A549 (cell line): Measurements from ENCODE around the gene DNMT3A. TPM values are rescaled to one million over a fixed set of nuclear protein-coding genes. Genes with fewer than 3 reads are reported as not detected.

ENCODE experiments used
- ATAC-seq, 2 experiments: fragments of 200-7000 bp in 1 of 2; fragments of >200 bp in 1 of 2; cut with Nextera tagmentation in 1 of 2; cut with Tn5 transposase in 1 of 2; 3 replicates each; pipeline versions ENCODE4 v1.8.0 to v1.9.1; 2018 to 2020; ENCODE audit warnings: mild to moderate bottlenecking in 1 of 2, moderate library complexity in 1 of 2
- CTCF ChIA-PET: fragments of 300-600 bp; sonication (Branson Sonifier 250); formaldehyde crosslinking; extraction: SDS; loops from one replicate; lab custom pipeline; 2021; ENCODE audit warnings: antibody characterized with exemption, inconsistent platforms; lab: Yijun Ruan, JAX
- POLR2A ChIA-PET: fragments of 350-600 bp; formaldehyde crosslinking; extraction: SDS; loops from one replicate; lab custom pipeline; 2021; ENCODE audit warnings: antibody characterized with exemption, inconsistent platforms; lab: Yijun Ruan, JAX
- DNase-seq, 2 experiments: peaks; one replicate each; pipeline versions ENCODE4 v3.0.0 to v3.0.0-alpha.2; 2011 to 2016; ENCODE audit warnings: low read depth in 1 of 2, low spot score in 1 of 2
- FAIRE-seq: peaks from 2 replicates; lab custom pipeline; 2011; peaks lifted over from hg19 to GRCh38; lab: Jason Lieb, UNC
- H3K27ac ChIP-seq, 2 experiments: fragments of >200 bp; sonication (Bioruptor Twin); formaldehyde crosslinking; 3 replicates each; pipeline ENCODE4 v1.5.1; 2016 to 2017
- H3K4me1 ChIP-seq: fragments of >200 bp; sonication (Bioruptor Twin); formaldehyde crosslinking; 3 replicates; pipeline ENCODE4 v1.6.1; 2016
- H3K4me2 ChIP-seq: fragments of >200 bp; sonication (Bioruptor Twin); formaldehyde crosslinking; 3 replicates; pipeline ENCODE4 v1.6.1; 2016
- H3K4me3 ChIP-seq: fragments of >200 bp; sonication (Bioruptor Twin); formaldehyde crosslinking; 3 replicates; pipeline ENCODE4 v1.5.1; 2016
- H3K9me3 ChIP-seq: fragments of >200 bp; sonication (Bioruptor Twin); formaldehyde crosslinking; 3 replicates; pipeline ENCODE4 v1.6.1; 2016
- BCL3 ChIP-seq: fragments of >200 bp; sonication (Bioruptor Twin); formaldehyde crosslinking; IDR thresholded peaks from 3 replicates; pipeline ENCODE4 v1.6.1; 2016
- CBX8 ChIP-seq: fragments of 200-600 bp; sonication (generic); IDR thresholded peaks from 2 replicates; pipeline ENCODE4 v1.6.1; 2016
- CHD2 ChIP-seq: fragments of 150-350 bp; IDR thresholded peaks from 2 replicates; pipeline ENCODE4 v1.6.1; 2014; ENCODE audit warnings: low read length; ENCODE audit not compliant: partially characterized antibody
- EHMT2 ChIP-seq: fragments of 200-600 bp; sonication (generic); IDR thresholded peaks from 2 replicates; pipeline ENCODE4 v1.6.1; 2016; ENCODE audit warnings: antibody characterized with exemption, low read depth, mild to moderate bottlenecking, moderate library complexity
- ELK1 ChIP-seq: fragments of 150-350 bp; IDR thresholded peaks from 2 replicates; pipeline ENCODE4 v1.6.1; 2014; ENCODE audit warnings: low read depth, mild to moderate bottlenecking, low read length
- EP300 ChIP-seq, 2 experiments: fragments of >200 bp; sonication (Bioruptor Twin); formaldehyde crosslinking; IDR thresholded peaks; 2 replicates in 1 of 2; 3 replicates in 1 of 2; pipeline ENCODE4 v1.6.1; 2016 to 2017
- ESRRA ChIP-seq: fragments of 150-350 bp; IDR thresholded peaks from 2 replicates; pipeline ENCODE4 v1.6.1; 2014; ENCODE audit warnings: mild to moderate bottlenecking, low read length, borderline replicate concordance
- FOSL2 ChIP-seq, 2 experiments: fragments of 450-650 bp in 1 of 2; fragments of >200 bp in 1 of 2; sonication (Bioruptor Twin) in 1 of 2; formaldehyde crosslinking; IDR thresholded peaks; 2 replicates each; pipeline versions ENCODE4 v1.5.0 to v1.6.1; 2016 to 2020; ENCODE audit warnings: mild to moderate bottlenecking in 1 of 2, moderate library complexity in 1 of 2
- HES2 ChIP-seq: fragments of >200 bp; sonication (Bioruptor Twin); formaldehyde crosslinking; IDR thresholded peaks from 2 replicates; pipeline ENCODE4 v1.6.1; 2016
- HEYL ChIP-seq: fragments of 250-450 bp; sonication (Bioruptor Pico); IDR thresholded peaks from 2 replicates; pipeline ENCODE4 v1.8.0; 2021; ENCODE audit warnings: mild to moderate bottlenecking, moderate library complexity
- HOXB13 ChIP-seq: fragments of 250-450 bp; sonication (Bioruptor Pico); IDR thresholded peaks from 2 replicates; pipeline ENCODE4 v1.5.0; 2020; ENCODE audit warnings: low read depth, mild to moderate bottlenecking, moderate library complexity
- JUN ChIP-seq, 2 experiments: fragments of >200 bp; sonication (Bioruptor Twin); formaldehyde crosslinking; IDR thresholded peaks; 2 replicates in 1 of 2; 3 replicates in 1 of 2; pipeline ENCODE4 v1.6.1; 2016 to 2017
- MAFK ChIP-seq: fragments of 450-650 bp; IDR thresholded peaks from 2 replicates; pipeline ENCODE4 v1.6.1; 2014; ENCODE audit not compliant: partially characterized antibody
- MYC ChIP-seq: IDR thresholded peaks from 2 replicates; pipeline ENCODE4 v1.6.1; 2012; ENCODE audit warnings: mild to moderate bottlenecking, inconsistent platforms, low read length, improper control_type of control experiment, borderline replicate concordance
- NFE2L2 ChIP-seq: fragments of 150-350 bp; conservative IDR thresholded peaks from 2 replicates; pipeline ENCODE4 v1.6.1; 2014; ENCODE audit warnings: low read length
- NPAS2 ChIP-seq: fragments of 250-450 bp; sonication (Bioruptor Pico); IDR thresholded peaks from 2 replicates; pipeline ENCODE4 v1.8.0; 2022; ENCODE audit warnings: mild to moderate bottlenecking, moderate library complexity, borderline replicate concordance
- NR3C1 ChIP-seq: fragments of >200 bp; sonication (Bioruptor Twin); formaldehyde crosslinking; IDR thresholded peaks from 3 replicates; pipeline ENCODE4 v1.6.1; 2017
- PHF8 ChIP-seq: fragments of 200-600 bp; sonication (generic); IDR thresholded peaks from 2 replicates; pipeline ENCODE4 v1.6.1; 2016; ENCODE audit warnings: low read depth, mild to moderate bottlenecking, antibody characterized with exemption, moderate library complexity, borderline replicate concordance
- POLR2A ChIP-seq: IDR thresholded peaks from 2 replicates; pipeline ENCODE4 v1.6.1; 2012; ENCODE audit warnings: mild to moderate bottlenecking, low read length
- POLR2AphosphoS2 ChIP-seq: conservative IDR thresholded peaks from 2 replicates; pipeline ENCODE4 v1.6.1; 2012; ENCODE audit warnings: low read length, improper control_type of control experiment, inconsistent platforms
- WGBS: methylation state at CpG from one replicate; pipeline ENCODE4 v1.1.6; 2017; ENCODE audit errors: missing lambda C conversion rate; 5-methylcytosine and 5-hydroxymethylcytosine counted together
- polyA plus RNA-seq, 4 experiments: library from polyadenylated mRNA; depleted of rRNA in 3 of 4; stranded (reverse); fragments of >200 nt; fragmentation: RNase III in 1 of 4; extraction: RNeasy Plus Mini Kit Qiagen cat#74134 plus additional on column Dnase treatment in 1 of 4; gene quantifications; 2 replicates in 3 of 4; 3 replicates in 1 of 4; pipeline ENCODE4 v1.2.3, GENCODE V29; 2011 to 2017
- TF ChIP-seq, protein P1 (sequence below): fragments of 250-450 bp; sonication (Bioruptor Pico); IDR thresholded peaks from 2 replicates; pipeline ENCODE4 v1.5.0; 2021; ENCODE audit warnings: mild to moderate bottlenecking, moderate library complexity, borderline replicate concordance
- TF ChIP-seq, protein P2 (sequence below): fragments of 200-600 bp; sonication (generic); IDR thresholded peaks from 2 replicates; pipeline ENCODE4 v1.6.1; 2016; ENCODE audit warnings: antibody characterized with exemption, mild to moderate bottlenecking, moderate library complexity

The DNMT3A gene
- polyA plus RNA-seq, 2 of the 4 experiments (the other 2 are of a cell fraction): 4.4 to 11.9 TPM

DNA sequence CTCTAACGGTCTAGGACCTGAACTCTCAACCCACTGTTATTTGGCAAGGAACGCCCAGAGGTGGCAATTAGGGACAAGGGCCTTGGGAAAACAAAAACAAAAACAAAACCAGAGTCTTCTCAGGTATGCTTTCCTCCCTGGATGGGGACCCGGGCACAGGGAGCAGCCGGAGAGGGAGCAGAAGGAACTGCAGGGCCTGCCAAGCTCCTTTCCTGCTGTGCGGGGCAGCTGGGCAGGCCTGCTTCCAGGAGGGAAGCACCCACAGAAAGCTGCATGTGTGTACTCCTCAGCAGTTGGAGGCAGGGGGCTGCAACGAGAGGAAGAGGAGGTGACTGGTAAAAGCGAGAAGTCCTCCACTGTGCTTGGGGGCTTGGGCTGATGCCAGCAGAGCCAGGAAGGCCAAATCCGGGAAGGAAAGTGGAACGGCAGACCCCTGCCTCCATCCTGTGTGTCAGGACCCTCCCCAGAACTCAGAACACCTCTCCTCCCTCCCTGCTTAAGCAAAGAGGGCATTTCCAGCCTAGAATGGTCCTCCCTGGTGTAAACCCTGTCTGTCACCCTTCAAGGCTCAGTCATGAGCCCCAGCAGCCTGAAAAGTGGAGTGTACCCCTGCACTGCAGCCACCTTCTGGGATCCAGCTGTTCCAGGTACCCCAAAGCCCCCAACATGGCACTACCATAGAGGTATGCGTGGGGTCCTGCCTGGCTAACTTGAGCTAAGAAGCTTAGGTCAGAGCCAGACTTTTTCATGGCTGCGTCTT lies 56.3 kb downstream of the DNMT3A start:
- Histone ChIP-seq H3K4me1 (no peaks in the 10 kb centered on the region), H3K4me2 (no peak overlapping the region), H3K27ac (no peak overlapping the region), H3K4me3 (no peak overlapping the region), H3K9me3 (no peaks in the 10 kb centered on the region)
- WGBS: 88% methylated on average over 11 of the region's 11 CpGs
- POLR2A ChIA-PET: no interaction called here
- no peak for TF ChIP-seq JUN (IDR thresholded peaks at IDR 0.05)
- no peak for TF ChIP-seq HES2
- no peak for TF ChIP-seq MYC
- TF ChIP-seq CHD2: no peak
- FAIRE-seq: no peak
- no peak for DNase-seq
- ATAC-seq: no peak
- CTCF ChIA-PET: interaction anchor here (1.3 kb wide), 1 partner anchor 24 kb away, joined by 9 read pairs; no protein-coding TSS in a partner anchor

DNA sequence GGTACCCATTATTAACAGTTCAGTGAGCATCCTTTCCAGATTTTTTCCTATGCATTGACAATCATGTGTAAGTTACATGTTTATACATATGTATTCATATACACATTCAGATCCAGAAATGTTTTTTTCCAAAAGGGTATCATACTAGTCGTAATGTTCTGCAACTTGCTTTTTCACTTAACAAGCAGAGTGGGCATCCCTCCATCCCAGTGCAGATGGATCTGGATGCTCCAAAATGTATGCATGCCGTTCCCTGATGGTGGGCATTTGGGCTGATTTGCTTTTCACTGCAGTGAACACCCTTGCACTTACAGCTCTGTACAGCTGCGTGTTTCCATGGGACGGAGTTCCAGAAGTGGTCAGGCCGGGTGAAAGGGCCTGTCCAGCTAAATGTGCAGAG lies 57.0 kb downstream of the DNMT3A start:
- H3K27ac ChIP-seq: no peak overlapping the region
- DNase-seq: no peak
- no peak for FAIRE-seq
- H3K9me3 ChIP-seq: no peaks in the 10 kb centered on the region
- WGBS: 89% methylated on average over 5 of the region's 5 CpGs
- CTCF ChIA-PET: interaction anchor here (1.1 kb wide), 1 partner anchor 56 kb away, joined by 3 read pairs; no protein-coding TSS in a partner anchor
- H3K4me3 ChIP-seq: no peak overlapping the region
- ATAC-seq: no peak
- H3K4me1 ChIP-seq: no peaks in the 10 kb centered on the region
- H3K4me2 ChIP-seq: no peak overlapping the region
- TF ChIP-seq HOXB13 (CRISPR knock-in tag) (no peak), EP300 (IDR thresholded peaks at IDR 0.05) (no peak), ELK1 (no peak), PHF8 (no peak), JUN (IDR thresholded peaks at IDR 0.05) (no peak), HES2 (no peak), NPAS2 (CRISPR knock-in tag) (no peak), POLR2AphosphoS2 (no peak), CBX8 (no peak), NR3C1 (no peak), MAFK (no peak), BCL3 (no peak), HEYL (no peak)
- TF ChIP-seq, protein P1, sequence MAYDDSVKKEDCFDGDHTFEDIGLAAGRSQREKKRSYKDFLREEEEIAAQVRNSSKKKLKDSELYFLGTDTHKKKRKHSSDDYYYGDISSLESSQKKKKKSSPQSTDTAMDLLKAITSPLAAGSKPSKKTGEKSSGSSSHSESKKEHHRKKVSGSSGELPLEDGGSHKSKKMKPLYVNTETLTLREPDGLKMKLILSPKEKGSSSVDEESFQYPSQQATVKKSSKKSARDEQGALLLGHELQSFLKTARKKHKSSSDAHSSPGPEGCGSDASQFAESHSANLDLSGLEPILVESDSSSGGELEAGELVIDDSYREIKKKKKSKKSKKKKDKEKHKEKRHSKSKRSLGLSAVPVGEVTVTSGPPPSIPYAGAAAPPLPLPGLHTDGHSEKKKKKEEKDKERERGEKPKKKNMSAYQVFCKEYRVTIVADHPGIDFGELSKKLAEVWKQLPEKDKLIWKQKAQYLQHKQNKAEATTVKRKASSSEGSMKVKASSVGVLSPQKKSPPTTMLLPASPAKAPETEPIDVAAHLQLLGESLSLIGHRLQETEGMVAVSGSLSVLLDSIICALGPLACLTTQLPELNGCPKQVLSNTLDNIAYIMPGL: no peak
- POLR2A ChIA-PET: no interaction called here

DNA sequence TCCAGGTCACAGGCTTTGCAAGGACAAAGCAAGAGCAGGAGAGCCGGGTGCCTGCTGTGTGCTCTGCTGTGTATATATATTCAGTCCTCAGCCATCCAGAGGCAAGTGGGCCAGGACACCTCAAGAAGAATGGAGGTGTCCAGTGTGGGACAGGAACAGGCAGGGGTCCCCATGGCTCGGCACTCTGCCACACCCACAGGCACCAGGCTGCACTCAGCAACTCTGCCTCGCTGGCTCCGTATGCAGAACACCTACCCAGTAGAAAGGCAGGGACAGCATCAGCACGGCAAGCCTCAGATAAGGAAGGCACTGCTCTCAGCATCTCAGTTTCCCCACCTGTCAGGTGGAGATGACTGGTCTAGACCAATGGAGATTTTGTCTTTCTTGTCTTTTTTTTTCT lies 57.8 kb downstream of the DNMT3A start:
- H3K4me3 ChIP-seq: no peak overlapping the region
- no peak overlapping the region for H3K4me2 ChIP-seq
- 93% methylated on average over 5 of the region's 5 CpGs for WGBS
- ChIA-PET CTCF (interaction anchor here (1.1 kb wide), 1 partner anchor 55 kb away, joined by 3 read pairs; no protein-coding TSS in a partner anchor), POLR2A (no interaction called here)
- ATAC-seq: no peak
- FAIRE-seq: no peak
- H3K9me3 ChIP-seq: no peaks in the 10 kb centered on the region
- DNase-seq: no peak
- H3K4me1 ChIP-seq: no peaks in the 10 kb centered on the region
- no peak overlapping the region for H3K27ac ChIP-seq
- TF ChIP-seq, protein P1: no peak
- TF ChIP-seq NFE2L2: no peak
- TF ChIP-seq, protein P2, sequence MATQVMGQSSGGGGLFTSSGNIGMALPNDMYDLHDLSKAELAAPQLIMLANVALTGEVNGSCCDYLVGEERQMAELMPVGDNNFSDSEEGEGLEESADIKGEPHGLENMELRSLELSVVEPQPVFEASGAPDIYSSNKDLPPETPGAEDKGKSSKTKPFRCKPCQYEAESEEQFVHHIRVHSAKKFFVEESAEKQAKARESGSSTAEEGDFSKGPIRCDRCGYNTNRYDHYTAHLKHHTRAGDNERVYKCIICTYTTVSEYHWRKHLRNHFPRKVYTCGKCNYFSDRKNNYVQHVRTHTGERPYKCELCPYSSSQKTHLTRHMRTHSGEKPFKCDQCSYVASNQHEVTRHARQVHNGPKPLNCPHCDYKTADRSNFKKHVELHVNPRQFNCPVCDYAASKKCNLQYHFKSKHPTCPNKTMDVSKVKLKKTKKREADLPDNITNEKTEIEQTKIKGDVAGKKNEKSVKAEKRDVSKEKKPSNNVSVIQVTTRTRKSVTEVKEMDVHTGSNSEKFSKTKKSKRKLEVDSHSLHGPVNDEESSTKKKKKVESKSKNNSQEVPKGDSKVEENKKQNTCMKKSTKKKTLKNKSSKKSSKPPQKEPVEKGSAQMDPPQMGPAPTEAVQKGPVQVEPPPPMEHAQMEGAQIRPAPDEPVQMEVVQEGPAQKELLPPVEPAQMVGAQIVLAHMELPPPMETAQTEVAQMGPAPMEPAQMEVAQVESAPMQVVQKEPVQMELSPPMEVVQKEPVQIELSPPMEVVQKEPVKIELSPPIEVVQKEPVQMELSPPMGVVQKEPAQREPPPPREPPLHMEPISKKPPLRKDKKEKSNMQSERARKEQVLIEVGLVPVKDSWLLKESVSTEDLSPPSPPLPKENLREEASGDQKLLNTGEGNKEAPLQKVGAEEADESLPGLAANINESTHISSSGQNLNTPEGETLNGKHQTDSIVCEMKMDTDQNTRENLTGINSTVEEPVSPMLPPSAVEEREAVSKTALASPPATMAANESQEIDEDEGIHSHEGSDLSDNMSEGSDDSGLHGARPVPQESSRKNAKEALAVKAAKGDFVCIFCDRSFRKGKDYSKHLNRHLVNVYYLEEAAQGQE: no peak
- no peak for TF ChIP-seq EP300 (IDR thresholded peaks at IDR 0.05)
- TF ChIP-seq ESRRA: no peak
- no peak for TF ChIP-seq POLR2A
- no peak for TF ChIP-seq EHMT2
- no peak for TF ChIP-seq PHF8
- no peak for TF ChIP-seq FOSL2 (IDR thresholded peaks at IDR 0.05)
- no peak for TF ChIP-seq FOSL2 (CRISPR knock-in tag; IDR thresholded peaks at IDR 0.05)
